Neuronal stem cell (in vitro differentiated cells): ENCODE data around the gene GRID1.

Experiments used
- DNase-seq: peaks from one replicate; pipeline ENCODE4 v3.0.0-alpha.2; 2013; ENCODE audit warnings: low spot score
- H2AFZ ChIP-seq: one replicate; pipeline ENCODE4 v1.6.1; 2013; ENCODE audit warnings: mild to moderate bottlenecking, low read length, inconsistent platforms
- H2AK5ac ChIP-seq: 2 replicates; pipeline ENCODE4 v1.6.1; 2013; ENCODE audit warnings: low read depth, mild to moderate bottlenecking, inconsistent platforms, low read length, moderate library complexity, mixed read lengths
- H2BK120ac ChIP-seq: 2 replicates; pipeline ENCODE4 v1.6.1; 2013; ENCODE audit warnings: low read depth, mild to moderate bottlenecking, inconsistent platforms, low read length, moderate library complexity, mixed read lengths
- H2BK12ac ChIP-seq: one replicate; pipeline ENCODE4 v1.6.1; 2013; ENCODE audit warnings: low read length, inconsistent platforms
- H2BK15ac ChIP-seq: 2 replicates; pipeline ENCODE4 v1.6.1; 2013; ENCODE audit warnings: mild to moderate bottlenecking, low read length, inconsistent platforms, mixed read lengths
- H2BK5ac ChIP-seq: one replicate; pipeline ENCODE4 v1.6.1; 2013; ENCODE audit warnings: inconsistent platforms, mild to moderate bottlenecking, low read length, moderate library complexity
- H3K14ac ChIP-seq: one replicate; pipeline ENCODE4 v1.6.1; 2013; ENCODE audit warnings: low read length, inconsistent platforms
- H3K18ac ChIP-seq: 2 replicates; pipeline ENCODE4 v1.6.1; 2013; ENCODE audit warnings: low read length, inconsistent platforms
- H3K23ac ChIP-seq: 2 replicates; pipeline ENCODE4 v1.6.1; 2013; ENCODE audit warnings: low read depth, mild to moderate bottlenecking, mixed read lengths, low read length, inconsistent platforms; ENCODE audit not compliant: poor library complexity
- H3K27ac ChIP-seq: replicated peaks from 3 replicates; pipeline ENCODE4 v1.5.1; 2013; ENCODE audit warnings: low read length, inconsistent platforms
- H3K27me3 ChIP-seq, 3 experiments: 2 replicates each; pipeline ENCODE4 v1.6.1; 2013; ENCODE audit warnings: low read length in 3 of 3, mild to moderate bottlenecking in 2 of 3, inconsistent platforms in 1 of 3, low read depth in 1 of 3, mixed read lengths in 1 of 3, moderate library complexity in 1 of 3; ENCODE audit not compliant: control insufficient read depth in 3 of 3, insufficient read depth in 3 of 3
- H3K36me3 ChIP-seq, 2 donors: replicated peaks in 1 of 2; 2 replicates each; pipeline ENCODE4 v1.6.1; 2013; ENCODE audit warnings: low read length in 2 of 2; ENCODE audit not compliant: control insufficient read depth in 2 of 2, insufficient read depth in 2 of 2
- H3K4ac ChIP-seq: 2 replicates; pipeline ENCODE4 v1.6.1; 2013; ENCODE audit warnings: inconsistent platforms, mild to moderate bottlenecking, low read length, moderate library complexity
- H3K4me1 ChIP-seq, 2 donors: 1 replicate in 1 of 2; 2 replicates in 1 of 2; pipeline ENCODE4 v1.6.1; 2013; ENCODE audit warnings: low read length in 2 of 2, low read depth in 1 of 2; ENCODE audit not compliant: control insufficient read depth in 2 of 2, insufficient read depth in 1 of 2
- H3K4me2 ChIP-seq: one replicate; pipeline ENCODE4 v1.6.1; 2013; ENCODE audit warnings: mild to moderate bottlenecking, low read length, inconsistent platforms; ENCODE audit not compliant: insufficient read depth, poor library complexity, severe bottlenecking
- H3K4me3 ChIP-seq, 2 donors: 2 replicates each; pipeline ENCODE4 v1.5.1; 2013; ENCODE audit warnings: low read length in 2 of 2, mild to moderate bottlenecking in 2 of 2, inconsistent platforms in 1 of 2, moderate library complexity in 1 of 2
- H3K79me1 ChIP-seq: one replicate; pipeline ENCODE4 v1.6.1; 2013; ENCODE audit warnings: low read depth, mild to moderate bottlenecking, inconsistent platforms, low read length, moderate library complexity
- H3K9ac ChIP-seq: one replicate; pipeline ENCODE4 v1.6.1; 2013; ENCODE audit warnings: mild to moderate bottlenecking, low read depth, low read length, inconsistent platforms; ENCODE audit not compliant: poor library complexity
- H3K9me3 ChIP-seq, 2 donors: replicated peaks in 1 of 2; 2 replicates each; pipeline versions ENCODE3 to v1.6.1; 2013; ENCODE audit warnings: low read length in 2 of 2, mild to moderate bottlenecking in 2 of 2, inconsistent platforms in 1 of 2, low read depth in 1 of 2, mixed read lengths in 1 of 2, moderate library complexity in 1 of 2; ENCODE audit not compliant: control insufficient read depth in 2 of 2, insufficient read depth in 1 of 2
- H4K8ac ChIP-seq: one replicate; pipeline ENCODE4 v1.6.1; 2013; ENCODE audit warnings: low read depth, mild to moderate bottlenecking, inconsistent platforms, low read length, moderate library complexity
- H4K91ac ChIP-seq: one replicate; pipeline ENCODE4 v1.6.1; 2013; ENCODE audit warnings: low read length, low read depth, mild to moderate bottlenecking, inconsistent platforms; ENCODE audit not compliant: poor library complexity
- WGBS, 2 donors: extraction: QIAGEN DNeasy Blood & Tissue Kit; methylation state at CpG; one replicate each; pipeline ENCODE4 v1.1.7; 2013; ENCODE audit warnings: missing lambda C conversion rate in 2 of 2, mixed read lengths in 1 of 2; ENCODE audit not compliant: insufficient read length in 2 of 2, insufficient replicate concordance in 1 of 2; ENCODE audit errors: extremely low coverage in 2 of 2; 5-methylcytosine and 5-hydroxymethylcytosine counted together

The GRID1 gene

DNA sequence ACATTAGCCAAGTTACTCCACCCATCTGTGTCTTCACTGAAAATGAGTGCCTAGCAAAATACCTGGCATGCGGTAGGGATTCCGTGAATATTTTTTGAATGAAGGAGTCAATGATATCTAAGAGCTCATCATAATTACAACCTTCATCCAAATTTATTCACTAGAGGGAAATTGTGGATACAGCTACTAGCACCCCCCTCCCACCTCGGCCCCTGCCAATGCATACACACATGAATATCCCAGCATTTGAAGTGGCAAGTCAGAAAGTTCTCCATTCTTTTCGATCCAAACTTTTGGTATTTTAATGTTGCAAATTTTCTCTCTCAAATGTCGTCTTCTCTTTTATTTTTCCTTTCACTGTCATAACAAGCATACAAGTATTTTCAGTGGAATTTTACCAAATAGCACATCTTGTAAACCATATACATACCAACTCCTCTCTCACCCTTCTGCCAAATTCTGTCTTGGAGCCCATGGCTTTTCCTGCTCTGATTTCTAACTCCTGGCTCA lies 164.3 kb downstream of the GRID1 start:
- H3K27ac ChIP-seq = no peak overlapping the region
- H2BK5ac ChIP-seq = no peak overlapping the region
- H3K18ac ChIP-seq = no peak overlapping the region
- no peak overlapping the region for H2AFZ ChIP-seq
- no peaks in the 10 kb centered on the region for H3K9me3 ChIP-seq
- no peaks in the 10 kb centered on the region for H3K27me3 ChIP-seq
- no peak overlapping the region for H2BK120ac ChIP-seq
- no peak for DNase-seq
- no peak overlapping the region for H3K23ac ChIP-seq
- no peaks in the 10 kb centered on the region for H3K36me3 ChIP-seq
- H3K4me2 ChIP-seq = no peak overlapping the region
- H3K4me1 ChIP-seq = no peaks in the 10 kb centered on the region
- no peak overlapping the region for H2BK12ac ChIP-seq
- H3K14ac ChIP-seq = no peak overlapping the region
- no peak overlapping the region for H4K91ac ChIP-seq
- no CpG with 5 or more reads among the region's 5 CpGs for WGBS, 2 donors
- no peak overlapping the region for H3K4me3 ChIP-seq
- H4K8ac ChIP-seq = no peak overlapping the region
- no peak overlapping the region for H2BK15ac ChIP-seq
- no peak overlapping the region for H3K4ac ChIP-seq
- no peak overlapping the region for H3K9ac ChIP-seq
- no peaks in the 10 kb centered on the region for H3K79me1 ChIP-seq
- no peak overlapping the region for H2AK5ac ChIP-seq

DNA sequence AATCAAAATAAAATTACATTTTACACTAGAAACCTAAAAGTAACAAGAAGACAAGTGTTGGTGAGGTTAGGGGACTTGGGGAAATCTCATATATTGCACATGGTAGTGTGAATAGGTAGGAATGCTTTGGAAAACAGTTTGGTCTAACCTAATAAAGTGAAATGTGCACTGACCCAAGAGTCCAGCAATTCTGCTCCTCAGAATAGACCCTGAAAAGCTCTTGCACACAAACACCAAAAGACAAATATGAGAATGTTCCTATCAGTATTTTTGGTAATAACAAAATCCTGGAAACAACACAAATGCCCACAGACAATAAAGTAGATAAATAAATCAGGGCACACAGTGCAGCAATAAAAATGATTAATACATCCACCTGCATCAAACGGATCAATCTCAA lies 165.7 kb downstream of the GRID1 start:
- no peak overlapping the region for H3K4me3 ChIP-seq
- no peak overlapping the region for H2AFZ ChIP-seq
- H2AK5ac ChIP-seq = no peak overlapping the region
- no peaks in the 10 kb centered on the region for H3K4me1 ChIP-seq
- no peak overlapping the region for H2BK12ac ChIP-seq
- H3K14ac ChIP-seq = no peak overlapping the region
- DNase-seq = no peak
- no peak overlapping the region for H2BK5ac ChIP-seq
- H3K4ac ChIP-seq = no peak overlapping the region
- no peaks in the 10 kb centered on the region for H3K27me3 ChIP-seq
- no peak overlapping the region for H4K91ac ChIP-seq
- no CpG with 5 or more reads among the region's 1 CpG for WGBS, 2 donors
- H3K23ac ChIP-seq = no peak overlapping the region
- H2BK120ac ChIP-seq = no peak overlapping the region
- H3K79me1 ChIP-seq = no peaks in the 10 kb centered on the region
- no peak overlapping the region for H3K4me2 ChIP-seq
- H3K36me3 ChIP-seq = no peaks in the 10 kb centered on the region
- no peaks in the 10 kb centered on the region for H3K9me3 ChIP-seq
- no peak overlapping the region for H3K18ac ChIP-seq
- no peak overlapping the region for H4K8ac ChIP-seq
- H2BK15ac ChIP-seq = no peak overlapping the region
- no peak overlapping the region for H3K27ac ChIP-seq
- no peak overlapping the region for H3K9ac ChIP-seq

DNA sequence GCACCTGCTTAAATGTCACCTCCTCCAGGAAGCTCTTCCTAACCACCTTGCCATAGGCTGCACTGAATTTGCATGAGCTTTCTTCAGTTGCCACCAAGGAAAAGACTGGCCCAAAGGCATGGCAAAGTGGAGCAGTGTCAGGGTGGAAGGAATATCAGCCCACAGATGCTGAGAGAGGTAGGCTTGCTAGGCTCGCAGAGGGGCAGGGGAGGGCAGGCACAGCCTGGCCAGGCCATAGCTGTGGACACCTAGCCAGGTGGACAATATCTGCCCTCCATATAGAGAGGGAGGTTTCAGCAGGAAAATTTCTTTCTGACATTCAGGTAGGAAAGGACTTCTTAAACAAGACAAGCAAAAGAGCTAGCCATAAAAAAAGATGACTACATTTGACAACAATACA lies 166.3 kb downstream of the GRID1 start:
- peak overlapping the region; percentile 38 for H3K9ac ChIP-seq
- H3K23ac ChIP-seq = no peak overlapping the region
- H3K4me1 ChIP-seq = no peaks in the 10 kb centered on the region
- no peak overlapping the region for H2AK5ac ChIP-seq
- H2BK12ac ChIP-seq = no peak overlapping the region
- no peak overlapping the region for H3K4me3 ChIP-seq
- no peak overlapping the region for H4K91ac ChIP-seq
- no peak overlapping the region for H2BK5ac ChIP-seq
- H3K4me2 ChIP-seq = no peak overlapping the region
- H3K79me1 ChIP-seq = no peaks in the 10 kb centered on the region
- DNase-seq = no peak
- no peaks in the 10 kb centered on the region for H3K9me3 ChIP-seq
- H2BK120ac ChIP-seq = no peak overlapping the region
- H3K18ac ChIP-seq = no peak overlapping the region
- H4K8ac ChIP-seq = no peak overlapping the region
- H2BK15ac ChIP-seq = no peak overlapping the region
- no peak overlapping the region for H3K27ac ChIP-seq
- no peaks in the 10 kb centered on the region for H3K36me3 ChIP-seq
- no peak overlapping the region for H3K4ac ChIP-seq
- H3K27me3 ChIP-seq = no peaks in the 10 kb centered on the region
- no CpG with 5 or more reads among the region's 1 CpG for WGBS, 2 donors
- no peak overlapping the region for H3K14ac ChIP-seq
- H2AFZ ChIP-seq = no peak overlapping the region

DNA sequence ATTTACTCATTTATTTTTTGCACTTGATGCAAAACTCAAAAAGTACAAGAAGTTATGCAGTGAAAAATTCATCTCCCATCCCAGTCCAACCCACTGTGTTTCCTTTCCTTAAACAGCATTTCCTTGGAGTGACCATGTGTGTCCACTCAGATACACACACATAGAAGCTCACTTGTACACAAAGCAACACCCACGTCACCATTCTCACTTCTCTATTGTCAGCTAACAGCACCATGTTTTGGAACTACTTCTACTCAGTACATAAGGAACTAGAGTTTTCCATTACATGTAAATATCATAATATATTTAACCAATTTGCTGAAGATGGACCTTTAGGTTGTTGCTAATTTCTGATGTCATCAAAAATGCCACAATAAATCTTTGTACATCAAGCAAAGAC lies 167.6 kb downstream of the GRID1 start:
- DNase-seq = no peak

More for the DNA sequence above, 167.6 kb downstream of the GRID1 start:
- H4K91ac ChIP-seq = no peak overlapping the region
- no peak overlapping the region for H3K27ac ChIP-seq
- no peak overlapping the region for H2BK120ac ChIP-seq
- no peaks in the 10 kb centered on the region for H3K79me1 ChIP-seq
- H3K18ac ChIP-seq = no peak overlapping the region
- H3K36me3 ChIP-seq = no peaks in the 10 kb centered on the region
- no peak overlapping the region for H2AK5ac ChIP-seq
- no peak overlapping the region for H2BK5ac ChIP-seq
- no peak overlapping the region for H3K4ac ChIP-seq
- no peak overlapping the region for H3K14ac ChIP-seq
- no peak overlapping the region for H3K9ac ChIP-seq
- WGBS, 2 donors = no CpG with 5 or more reads among the region's 1 CpG
- no peak overlapping the region for H3K4me3 ChIP-seq
- no peak overlapping the region for H4K8ac ChIP-seq
- no peak overlapping the region for H3K23ac ChIP-seq
- peaks cover 0 to 1% of the 10 kb centered on the region in 2 donors for H3K4me1 ChIP-seq
- no peak overlapping the region for H2AFZ ChIP-seq
- no peak overlapping the region for H2BK12ac ChIP-seq
- no peaks in the 10 kb centered on the region for H3K27me3 ChIP-seq
- H3K9me3 ChIP-seq = no peaks in the 10 kb centered on the region
- no peak overlapping the region for H3K4me2 ChIP-seq
- no peak overlapping the region for H2BK15ac ChIP-seq
